Uterus (tissue), 4 donors: Measurements from ENCODE around the gene ARHGAP8. TPM values are rescaled to one million over a fixed set of nuclear protein-coding genes. Genes with fewer than 3 reads are reported as not detected.

Experiments
- DNase-seq, 2 donors: peaks; one replicate each; pipeline ENCODE4 v3.0.0-alpha.2; 2019 to 2020
- H3K27ac ChIP-seq, 2 donors: fragments of 200-600 bp; sonication (generic); 1 replicate in 1 of 2; 2 replicates in 1 of 2; pipeline ENCODE4 v1.5.1; 2016 to 2018
- H3K27me3 ChIP-seq, 2 donors: fragments of 200-600 bp; sonication (generic); one replicate each; pipeline ENCODE4 v1.5.1; 2018 to 2019; ENCODE audit warnings: control low read depth in 1 of 2
- H3K36me3 ChIP-seq, 2 donors: fragments of 200-600 bp; sonication (generic); one replicate each; pipeline ENCODE4 v1.5.1; 2019; ENCODE audit warnings: control low read depth in 1 of 2
- H3K4me1 ChIP-seq, 2 donors: fragments of 200-600 bp; sonication (generic); one replicate each; pipeline ENCODE4 v1.5.1; 2018 to 2019; ENCODE audit warnings: control low read depth in 1 of 2
- H3K4me3 ChIP-seq, 2 donors: fragments of 200-600 bp; sonication (generic); 1 replicate in 1 of 2; 2 replicates in 1 of 2; pipeline ENCODE4 v1.5.1; 2018 to 2019; ENCODE audit warnings: mild to moderate bottlenecking in 1 of 2
- H3K9me3 ChIP-seq, 2 donors: fragments of 200-600 bp; sonication (generic); one replicate each; pipeline ENCODE4 v1.5.1; 2019; ENCODE audit warnings: control low read depth in 1 of 2
- POLR2A ChIP-seq, 2 donors: fragments of 450-650 bp; IDR thresholded peaks; one replicate each; pipeline ENCODE4 v1.6.1; 2016; ENCODE audit warnings: antibody characterized with exemption in 2 of 2, mild to moderate bottlenecking in 1 of 2, moderate library complexity in 1 of 2
- intact Hi-C: fragments of 100-400 bp; cut with DNase I; formaldehyde crosslinking; loops from one replicate; pipeline ENCODE4 v1.15.1; 2023; ENCODE audit warnings: low total_unique reads
- total RNA-seq, 4 donors: library from RNA; depleted of rRNA in 3 of 4; stranded (reverse); fragments of >200 nt in 3 of 4; gene quantifications; one replicate each; pipeline versions ENCODE4 v1.1.0 to v1.2.4, GENCODE V29; 2014 to 2023
- TF ChIP-seq, protein P1 (sequence below), 4 experiments: fragments of 200-600 bp in 2 of 4; fragments of 450-650 bp in 2 of 4; sonication (generic) in 2 of 4; IDR thresholded peaks; one replicate each; pipeline ENCODE4 v1.5.1; 2016 to 2019; ENCODE audit warnings: antibody characterized with exemption in 4 of 4, mild to moderate bottlenecking in 2 of 4, moderate library complexity in 1 of 4
- donor health status: DM: yes; HTN: yes; CAD: no.

The ARHGAP8 gene
- total RNA-seq, 4 donors from 2014 or later, result 1.8 to 4.4 TPM; not detected in 2

DNA sequence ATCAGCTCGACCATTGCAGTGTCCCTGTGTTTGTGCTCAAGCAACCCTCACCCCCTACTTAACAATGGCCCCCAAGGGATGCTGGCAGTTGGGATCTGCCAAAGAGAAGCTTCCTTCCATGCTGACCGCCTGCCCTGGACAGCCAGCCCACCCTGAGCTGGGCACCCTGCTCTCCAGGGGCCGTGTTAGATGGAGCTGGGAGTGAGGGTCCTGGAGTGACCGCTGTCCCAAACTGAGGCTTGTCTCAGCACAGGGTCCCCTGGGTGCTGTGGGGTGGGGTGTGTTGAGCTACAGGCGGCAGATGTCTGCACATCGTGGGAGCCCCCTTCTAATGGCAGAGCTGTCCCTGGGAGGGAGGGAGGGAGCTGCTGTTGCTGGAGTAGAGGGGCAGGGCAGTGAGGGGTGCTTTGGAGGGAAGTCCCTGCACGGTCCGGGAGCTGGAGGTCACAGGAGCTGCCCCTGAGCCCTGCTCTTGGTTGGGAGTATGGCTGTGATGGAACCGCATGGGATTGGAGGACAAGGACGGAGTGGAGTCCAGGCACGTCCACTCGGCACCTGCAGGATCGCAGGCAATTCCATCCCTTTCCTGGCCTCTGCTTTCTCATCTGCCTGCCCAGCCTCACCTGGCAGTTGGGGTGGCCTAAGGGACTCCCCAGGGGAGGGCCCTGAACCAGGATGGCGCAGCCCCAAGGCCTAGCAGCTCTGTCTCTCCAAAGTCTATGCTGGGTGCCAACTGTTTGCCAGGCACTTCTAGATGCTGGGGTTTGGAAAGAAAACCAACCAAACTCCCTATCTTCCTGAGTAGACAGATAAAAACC is 126.3 kb downstream of the ARHGAP8 start:
- intact Hi-C loops, result no loop called here
- H3K36me3 ChIP-seq, result no peaks in the 10 kb centered on the region
- DNase-seq, result no peak
- no peak overlapping the region for H3K27ac ChIP-seq
- H3K27me3 ChIP-seq, result no peaks in the 10 kb centered on the region
- TF ChIP-seq POLR2A (IDR thresholded peaks at IDR 0.05), result no peak
- TF ChIP-seq, protein P1, sequence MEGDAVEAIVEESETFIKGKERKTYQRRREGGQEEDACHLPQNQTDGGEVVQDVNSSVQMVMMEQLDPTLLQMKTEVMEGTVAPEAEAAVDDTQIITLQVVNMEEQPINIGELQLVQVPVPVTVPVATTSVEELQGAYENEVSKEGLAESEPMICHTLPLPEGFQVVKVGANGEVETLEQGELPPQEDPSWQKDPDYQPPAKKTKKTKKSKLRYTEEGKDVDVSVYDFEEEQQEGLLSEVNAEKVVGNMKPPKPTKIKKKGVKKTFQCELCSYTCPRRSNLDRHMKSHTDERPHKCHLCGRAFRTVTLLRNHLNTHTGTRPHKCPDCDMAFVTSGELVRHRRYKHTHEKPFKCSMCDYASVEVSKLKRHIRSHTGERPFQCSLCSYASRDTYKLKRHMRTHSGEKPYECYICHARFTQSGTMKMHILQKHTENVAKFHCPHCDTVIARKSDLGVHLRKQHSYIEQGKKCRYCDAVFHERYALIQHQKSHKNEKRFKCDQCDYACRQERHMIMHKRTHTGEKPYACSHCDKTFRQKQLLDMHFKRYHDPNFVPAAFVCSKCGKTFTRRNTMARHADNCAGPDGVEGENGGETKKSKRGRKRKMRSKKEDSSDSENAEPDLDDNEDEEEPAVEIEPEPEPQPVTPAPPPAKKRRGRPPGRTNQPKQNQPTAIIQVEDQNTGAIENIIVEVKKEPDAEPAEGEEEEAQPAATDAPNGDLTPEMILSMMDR (IDR thresholded peaks at IDR 0.05), result no peak
- no peaks in the 10 kb centered on the region for H3K9me3 ChIP-seq
- no peaks in the 10 kb centered on the region for H3K4me1 ChIP-seq
- no peak overlapping the region for H3K4me3 ChIP-seq

DNA sequence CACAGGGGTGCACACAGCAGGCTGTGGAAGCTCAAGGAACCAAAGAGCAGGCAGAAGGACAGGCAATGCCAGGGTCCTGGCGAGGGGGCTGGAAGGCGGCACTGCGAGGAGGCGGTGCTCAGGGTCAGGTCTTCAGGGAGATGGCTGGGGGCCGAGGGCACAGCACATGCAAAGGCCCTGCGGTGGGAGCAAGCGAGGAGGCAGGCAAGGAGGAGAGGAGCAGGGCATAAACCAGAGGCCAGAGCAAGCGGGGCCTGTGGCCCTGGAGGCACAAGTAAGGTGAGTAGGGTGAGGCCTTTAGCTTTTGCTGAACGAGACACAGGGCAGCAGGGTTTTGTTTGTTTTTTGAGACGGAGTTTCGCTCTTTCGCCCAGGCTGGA is 126.9 kb downstream of the ARHGAP8 start:
- intact Hi-C loops, result no loop called here
- H3K27me3 ChIP-seq, result no peaks in the 10 kb centered on the region
- no peak for DNase-seq
- TF ChIP-seq, protein P1 (IDR thresholded peaks at IDR 0.05), result no peak
- no peak overlapping the region for H3K4me3 ChIP-seq
- H3K36me3 ChIP-seq, result no peaks in the 10 kb centered on the region
- H3K9me3 ChIP-seq, result no peaks in the 10 kb centered on the region
- no peaks in the 10 kb centered on the region for H3K4me1 ChIP-seq
- no peak overlapping the region for H3K27ac ChIP-seq

DNA sequence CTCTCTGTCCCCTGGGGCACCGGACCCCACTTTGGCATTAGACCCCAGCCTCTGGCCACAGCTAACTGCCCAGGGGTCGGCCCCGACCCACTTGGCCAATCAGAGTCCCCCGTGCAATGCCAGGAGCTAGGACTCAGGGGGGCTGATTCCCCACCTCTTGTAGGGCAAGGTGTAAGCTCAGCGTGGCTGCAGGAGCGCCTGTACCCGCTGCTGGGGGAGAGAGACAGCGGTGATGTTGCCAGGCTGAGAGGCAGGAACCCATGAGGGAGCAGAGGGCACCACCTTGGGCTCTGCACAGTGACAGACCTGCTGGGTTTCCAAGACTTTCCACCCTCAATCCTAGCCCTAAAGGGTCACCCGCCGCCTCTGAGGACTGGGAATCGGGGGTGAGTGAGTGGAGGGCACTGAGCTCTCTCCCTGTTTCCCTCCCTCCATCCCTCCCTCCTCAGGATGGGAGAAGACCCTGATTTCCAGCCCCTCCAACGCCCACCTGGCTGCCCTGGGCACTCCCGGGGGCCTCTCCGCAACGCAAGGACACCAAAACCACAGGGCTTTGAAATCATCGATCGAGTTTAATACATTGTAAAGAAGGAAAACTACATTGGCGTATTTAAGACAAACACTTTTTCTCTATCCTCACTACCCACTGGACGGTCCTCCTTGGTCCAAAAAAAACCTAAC is 128.4 kb downstream of the ARHGAP8 start:
- Histone ChIP-seq H3K4me3 (no peak overlapping the region), H3K4me1 (no peaks in the 10 kb centered on the region), H3K36me3 (no peaks in the 10 kb centered on the region), H3K27ac (no peak overlapping the region), H3K9me3 (no peaks in the 10 kb centered on the region), H3K27me3 (no peaks in the 10 kb centered on the region)
- no peak for DNase-seq
- intact Hi-C loops, result no loop called here
- TF ChIP-seq, protein P1 (IDR thresholded peaks at IDR 0.05), result no peak
- TF ChIP-seq POLR2A (IDR thresholded peaks at IDR 0.05), result no peak

DNA sequence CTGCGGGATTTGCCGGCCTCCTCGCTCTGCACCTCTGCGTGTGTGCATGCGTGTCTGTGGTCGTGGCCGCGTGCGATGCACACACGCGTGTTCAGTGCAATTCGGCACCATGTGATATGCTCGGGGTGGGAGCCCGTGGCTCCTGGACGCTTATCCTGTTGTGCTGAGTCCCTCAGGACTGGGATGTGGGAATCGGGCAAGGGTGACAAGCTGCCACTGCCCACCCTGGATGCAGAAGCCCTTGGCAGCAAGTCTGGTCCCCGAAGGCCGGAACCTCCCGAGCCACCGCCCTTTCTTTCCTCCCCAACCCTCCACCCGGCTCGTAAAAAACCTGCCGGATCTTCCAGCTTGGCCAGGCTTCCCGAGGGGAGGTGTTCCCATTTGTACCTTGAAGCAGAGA is 129.2 kb downstream of the ARHGAP8 start:
- intact Hi-C loops, result no loop called here
- TF ChIP-seq POLR2A (IDR thresholded peaks at IDR 0.05), result no peak
- TF ChIP-seq, protein P1 (IDR thresholded peaks at IDR 0.05), result no peak
- Histone ChIP-seq H3K4me3 (no peak overlapping the region), H3K36me3 (no peaks in the 10 kb centered on the region), H3K27ac (no peak overlapping the region), H3K27me3 (no peaks in the 10 kb centered on the region), H3K9me3 (no peaks in the 10 kb centered on the region), H3K4me1 (no peaks in the 10 kb centered on the region)
- DNase-seq, result no peak

DNA sequence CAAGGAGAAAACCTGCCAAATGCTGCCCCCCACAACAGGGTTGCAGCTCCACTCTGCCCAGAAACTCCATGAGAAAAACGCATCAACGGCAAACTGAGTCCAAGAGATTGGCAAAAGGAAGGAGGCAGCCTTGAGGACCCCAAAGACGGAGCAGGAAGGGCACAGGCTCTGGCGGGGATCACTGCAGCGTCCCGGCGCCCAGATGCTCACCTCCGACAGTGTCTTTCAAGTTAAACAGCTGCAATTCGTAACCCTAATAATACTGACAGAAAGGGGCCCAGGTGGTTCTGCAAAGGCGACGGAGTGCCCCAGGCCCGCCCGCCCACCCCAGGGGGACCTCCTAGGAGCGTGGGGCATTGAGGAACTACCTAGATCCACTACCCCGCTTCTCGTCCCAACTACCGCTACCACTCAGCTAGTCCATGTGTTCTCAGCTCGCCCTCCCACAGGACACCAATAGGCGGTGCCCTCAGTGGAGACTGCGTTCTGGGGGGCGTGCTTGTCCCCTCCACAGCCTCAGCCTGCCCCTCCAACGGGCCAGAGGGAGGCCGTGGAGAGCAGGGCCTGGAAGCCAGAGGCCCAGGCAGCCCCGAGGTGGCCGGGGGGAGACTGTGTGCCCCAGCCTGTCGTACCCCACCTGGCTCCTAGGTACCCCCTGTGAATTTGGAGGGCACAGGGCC is 130.0 kb downstream of the ARHGAP8 start:
- H3K36me3 ChIP-seq, result no peaks in the 10 kb centered on the region
- H3K27me3 ChIP-seq, result no peaks in the 10 kb centered on the region
- H3K4me3 ChIP-seq, result no peak overlapping the region
- no peak for DNase-seq
- no peaks in the 10 kb centered on the region for H3K4me1 ChIP-seq
- TF ChIP-seq, protein P1 (IDR thresholded peaks at IDR 0.05), result no peak
- no peak for TF ChIP-seq POLR2A (IDR thresholded peaks at IDR 0.05)
- no peaks in the 10 kb centered on the region for H3K9me3 ChIP-seq
- intact Hi-C loops, result no loop called here
- H3K27ac ChIP-seq, result no peak overlapping the region
